Ecto neural progenitor cell (in vitro differentiated cells): ENCODE data around the gene IQGAP2.
"Not testable (repeated sequence)": the region's sequence is repeated elsewhere in the genome, so short reads cannot be mapped to it uniquely, and the experiment has no call there.

Experiments
- DNase-seq: peaks from one replicate; pipeline ENCODE4 v3.0.0-alpha.2; 2018; ENCODE audit warnings: low spot score

The IQGAP2 gene

DNA sequence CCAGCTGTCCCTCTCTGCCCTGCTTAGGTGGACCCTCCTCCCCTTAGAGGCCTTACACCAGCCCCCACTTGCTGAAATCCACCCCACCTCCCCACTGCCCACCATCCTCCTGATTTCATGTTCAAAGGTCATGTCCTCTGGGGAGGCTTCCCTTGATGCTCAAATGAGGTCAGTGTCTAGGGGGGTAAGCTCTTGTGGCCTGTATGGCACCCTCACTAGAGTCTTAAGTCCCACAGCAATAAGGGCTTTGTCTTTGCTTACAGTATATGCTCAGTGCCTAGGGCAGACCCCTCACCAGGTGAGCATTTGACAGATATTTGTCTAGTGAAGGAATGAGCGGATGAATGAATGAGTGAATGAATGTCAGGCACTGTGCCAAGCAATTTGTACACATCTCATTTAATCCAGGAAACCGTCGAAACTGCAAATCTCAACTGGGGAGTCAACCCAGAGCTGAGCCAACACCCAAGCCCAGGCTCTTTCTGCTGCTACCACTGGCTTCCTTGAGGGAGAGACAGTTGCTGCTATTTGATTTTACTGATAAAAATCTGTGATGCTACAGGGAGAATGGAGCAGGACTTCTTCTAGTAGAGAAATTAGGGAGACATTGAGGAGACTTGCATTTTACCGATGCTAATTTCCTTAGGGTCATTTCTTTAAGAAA, 101.9 kb downstream of the IQGAP2 start:
- no peak for DNase-seq

DNA sequence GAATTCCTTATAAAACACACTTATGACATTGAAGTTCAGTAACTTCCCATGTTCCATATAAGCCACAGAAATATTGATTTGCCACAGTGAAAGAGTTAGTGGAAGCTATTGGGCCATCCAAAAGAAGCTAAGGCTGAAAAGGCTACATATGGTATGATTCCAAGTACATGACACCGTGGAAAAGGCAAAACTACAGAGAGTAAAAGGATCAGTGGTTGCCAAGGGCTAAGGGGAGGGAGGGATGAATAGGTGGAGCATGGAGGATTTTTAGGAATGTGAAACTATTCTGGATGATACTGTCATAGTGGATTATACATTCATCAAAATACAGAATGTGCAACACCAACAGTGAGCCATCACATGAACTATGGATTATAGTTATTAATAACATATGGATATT, 110.4 kb downstream of the IQGAP2 start:
- DNase-seq: no peak

DNA sequence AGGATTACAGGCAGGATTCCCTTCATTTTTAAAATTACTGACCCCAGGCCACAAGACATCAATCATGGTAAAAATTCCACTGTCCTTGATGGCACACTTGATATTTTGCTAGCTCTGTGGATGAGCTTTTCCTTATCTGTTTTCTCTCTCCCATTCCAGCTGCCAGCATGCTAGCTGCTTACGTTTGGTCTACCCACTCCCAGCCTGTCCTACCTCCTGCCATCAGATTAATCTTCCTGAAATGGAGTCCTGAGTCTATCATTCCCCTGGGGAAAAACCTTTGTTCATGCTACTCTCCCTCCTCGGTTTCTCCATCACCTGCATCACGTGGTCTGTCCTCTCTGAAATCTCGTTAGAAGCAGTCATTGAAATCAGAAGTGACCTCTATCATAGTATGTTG, 111.2 kb downstream of the IQGAP2 start:
- DNase-seq: no peak

DNA sequence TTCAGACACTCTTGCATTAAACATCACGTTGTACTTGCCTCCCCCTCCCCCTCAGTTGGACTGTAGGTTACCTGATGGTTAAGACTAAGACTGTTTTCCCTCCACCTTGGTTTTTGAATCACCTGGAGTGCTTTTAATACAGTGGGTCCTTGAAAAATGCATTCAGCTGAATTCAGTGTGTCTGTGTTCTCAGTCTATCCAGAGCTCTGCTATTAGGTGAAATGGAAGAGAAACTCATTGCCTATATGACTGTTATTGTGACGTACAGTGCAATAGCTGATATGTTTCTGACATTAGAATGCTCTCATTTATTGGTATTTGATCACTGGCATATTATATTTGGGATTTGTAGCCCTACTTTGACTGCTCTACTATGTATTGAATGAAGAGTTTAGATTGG, 111.6 kb downstream of the IQGAP2 start:
- DNase-seq: no peak

DNA sequence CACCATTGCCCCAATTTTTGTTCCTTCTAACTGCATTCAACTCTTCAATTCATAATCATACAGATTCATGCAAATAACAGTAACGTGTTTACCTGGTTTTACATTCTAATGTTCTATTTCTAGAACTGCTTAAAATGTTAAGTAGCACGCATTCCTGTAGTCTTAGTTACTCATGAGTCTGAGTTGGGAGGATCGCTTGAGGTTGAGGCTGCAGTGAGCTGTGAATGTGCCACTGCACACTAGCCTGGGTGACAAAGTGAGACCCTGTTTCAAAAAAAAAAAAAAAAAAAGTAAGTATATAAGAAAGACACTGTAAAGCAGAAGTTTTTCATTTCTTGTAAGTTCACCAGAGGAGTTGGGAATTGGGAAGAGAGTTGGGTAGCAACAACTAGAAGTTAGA, 114.2 kb downstream of the IQGAP2 start:
- no peak for DNase-seq

DNA sequence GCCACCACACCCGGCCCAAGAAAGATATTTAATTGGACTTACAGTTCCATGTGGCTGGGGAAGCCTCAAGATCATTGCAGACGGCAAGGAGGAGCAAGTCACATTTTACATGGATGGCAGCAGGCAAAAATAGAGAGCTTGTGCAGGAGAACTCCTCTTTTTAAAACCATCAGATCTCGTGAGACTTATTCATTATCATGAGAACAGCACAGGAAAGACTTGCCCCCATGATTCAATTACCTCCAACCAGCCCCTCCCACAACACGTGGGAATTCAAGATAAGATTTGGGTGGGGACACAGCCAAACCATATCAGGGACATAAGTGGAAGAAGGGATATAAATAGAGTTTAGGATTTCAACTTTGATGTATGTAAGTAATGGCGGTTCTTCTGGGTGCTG, 115.2 kb downstream of the IQGAP2 start:
- not testable (repeated sequence) for DNase-seq

DNA sequence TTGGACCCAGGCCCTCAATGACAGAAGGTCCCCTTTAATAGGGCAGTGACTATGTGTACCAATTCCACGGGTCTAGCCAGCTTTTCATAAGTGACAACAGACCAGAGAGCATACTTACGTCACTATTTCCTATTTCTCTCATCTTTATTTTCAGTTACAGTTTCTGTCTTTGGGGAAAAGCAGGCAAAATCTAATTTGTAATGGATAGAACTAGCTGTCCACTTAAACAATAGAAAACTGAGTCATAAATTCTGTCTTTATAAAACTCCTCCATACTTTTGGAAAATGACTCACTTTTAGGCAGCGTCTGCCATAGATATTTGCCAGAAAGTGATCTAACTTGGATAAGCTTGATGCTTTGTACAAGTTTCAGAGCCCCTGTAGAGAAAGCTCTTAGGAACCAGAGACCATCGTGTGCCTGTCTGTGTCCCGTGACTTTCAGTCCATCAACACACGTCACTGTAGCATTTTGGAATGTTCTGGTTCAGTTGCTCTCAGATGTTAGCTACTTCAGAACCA, 118.2 kb downstream of the IQGAP2 start:
- DNase-seq: no peak

DNA sequence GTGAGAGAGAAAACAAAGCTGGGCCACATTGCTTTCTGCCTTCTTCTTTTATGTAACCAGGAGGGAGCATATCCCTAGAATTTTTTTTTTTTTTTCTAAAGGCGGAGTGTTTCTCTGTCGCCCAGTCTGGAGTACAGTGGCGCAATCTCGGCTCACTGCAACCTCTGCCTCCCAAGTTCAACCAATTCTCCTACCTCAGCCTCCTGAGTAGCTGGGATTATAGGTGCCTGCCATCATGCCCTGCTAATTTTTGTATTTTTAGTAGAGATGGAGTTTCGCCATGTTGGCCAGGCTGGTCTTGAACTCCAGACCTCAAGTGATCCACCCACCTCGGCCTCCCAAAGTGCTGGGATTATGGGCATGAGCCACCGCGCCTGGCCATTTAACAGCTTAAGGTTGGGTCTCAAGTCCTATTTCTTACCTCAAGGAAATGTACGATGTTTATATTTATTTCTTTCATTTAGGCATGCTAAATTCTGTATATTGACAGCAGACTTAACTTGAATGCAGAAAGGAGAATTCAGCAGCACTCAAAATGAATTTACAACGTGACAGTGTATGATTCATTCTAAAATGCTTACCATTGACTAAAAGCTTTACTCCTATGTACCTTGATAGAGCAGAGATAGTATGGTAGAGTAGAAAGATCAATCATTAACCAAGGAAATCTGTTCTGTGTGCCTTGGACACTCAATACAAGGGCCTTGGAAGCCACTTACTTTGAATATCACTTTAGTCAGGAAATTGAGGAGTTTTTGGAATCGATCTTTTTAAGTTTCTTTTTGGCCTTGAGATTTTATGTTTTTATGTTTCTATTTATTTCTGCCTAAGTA, 119.2 kb downstream of the IQGAP2 start:
- DNase-seq: no peak

DNA sequence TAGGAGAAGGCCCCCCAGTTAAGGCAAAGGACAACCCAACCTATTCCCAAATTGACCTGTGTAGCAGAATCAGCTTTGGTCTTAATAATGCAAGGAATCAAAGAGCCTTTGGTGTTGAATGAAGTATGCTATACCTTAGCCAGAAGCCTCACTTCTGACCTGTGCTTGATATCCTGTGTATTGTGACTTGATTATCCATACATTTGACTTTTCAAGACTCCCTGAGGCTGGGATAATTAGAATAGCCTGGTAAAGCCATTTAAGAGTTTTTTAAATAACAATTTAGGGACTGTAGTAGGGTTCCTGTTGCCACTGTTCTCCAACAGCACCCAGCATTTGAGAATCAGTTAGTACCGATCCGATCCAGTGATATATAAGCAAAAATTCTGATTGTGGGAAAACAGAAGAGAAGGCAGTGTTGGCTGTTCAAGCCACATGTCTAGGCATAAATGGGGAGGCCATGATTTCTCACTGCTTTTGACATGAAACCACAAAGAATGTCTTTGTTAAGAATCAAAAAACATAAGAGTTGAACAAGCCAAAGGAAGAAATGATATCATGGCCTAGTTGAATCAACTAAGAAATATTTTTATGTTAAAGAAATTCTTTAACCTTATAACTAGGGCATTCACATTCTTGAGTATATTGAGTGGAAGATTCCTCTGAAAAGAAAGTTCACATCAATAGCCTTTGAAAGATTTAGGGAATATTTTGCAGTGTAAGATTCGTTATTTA, 121.2 kb downstream of the IQGAP2 start:
- DNase-seq: no peak

DNA sequence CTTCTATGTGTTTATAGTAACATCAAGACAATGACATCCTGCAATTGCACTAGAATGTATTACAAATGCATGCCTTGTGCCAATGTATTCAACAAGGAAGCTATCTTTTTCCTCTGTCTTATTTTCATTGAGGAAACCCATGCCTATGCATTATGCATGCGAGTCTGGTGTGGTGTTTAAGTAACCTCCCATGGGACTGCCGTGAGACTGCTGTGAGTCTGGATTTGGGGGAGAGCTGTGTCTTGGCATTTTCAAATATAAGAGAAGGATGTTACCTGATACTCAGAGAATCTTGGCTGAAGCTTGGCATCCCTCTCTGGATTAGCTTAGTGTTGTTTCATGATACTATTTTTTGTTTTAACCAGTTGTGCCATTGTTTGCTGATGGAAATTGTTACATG, 121.8 kb downstream of the IQGAP2 start:
- DNase-seq: no peak

DNA sequence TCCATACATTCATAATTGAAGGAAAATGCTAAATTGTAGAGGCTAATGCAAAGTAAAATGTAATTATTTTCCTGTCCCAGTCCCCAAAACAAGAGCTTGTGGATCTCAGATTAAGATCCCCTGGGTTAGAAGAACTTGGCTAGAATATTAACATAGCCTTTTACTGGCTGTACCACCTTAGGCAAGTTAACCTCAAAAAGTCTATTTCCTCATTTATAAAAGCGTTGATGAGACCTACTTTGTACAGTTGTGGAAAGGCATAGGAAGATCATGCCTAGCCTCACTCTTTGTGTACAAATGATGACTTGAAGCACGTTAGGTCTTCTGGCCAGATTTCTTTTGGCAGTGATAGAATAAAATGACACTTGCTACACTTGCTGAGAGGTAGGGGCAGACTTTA, 122.9 kb downstream of the IQGAP2 start:
- no peak for DNase-seq

DNA sequence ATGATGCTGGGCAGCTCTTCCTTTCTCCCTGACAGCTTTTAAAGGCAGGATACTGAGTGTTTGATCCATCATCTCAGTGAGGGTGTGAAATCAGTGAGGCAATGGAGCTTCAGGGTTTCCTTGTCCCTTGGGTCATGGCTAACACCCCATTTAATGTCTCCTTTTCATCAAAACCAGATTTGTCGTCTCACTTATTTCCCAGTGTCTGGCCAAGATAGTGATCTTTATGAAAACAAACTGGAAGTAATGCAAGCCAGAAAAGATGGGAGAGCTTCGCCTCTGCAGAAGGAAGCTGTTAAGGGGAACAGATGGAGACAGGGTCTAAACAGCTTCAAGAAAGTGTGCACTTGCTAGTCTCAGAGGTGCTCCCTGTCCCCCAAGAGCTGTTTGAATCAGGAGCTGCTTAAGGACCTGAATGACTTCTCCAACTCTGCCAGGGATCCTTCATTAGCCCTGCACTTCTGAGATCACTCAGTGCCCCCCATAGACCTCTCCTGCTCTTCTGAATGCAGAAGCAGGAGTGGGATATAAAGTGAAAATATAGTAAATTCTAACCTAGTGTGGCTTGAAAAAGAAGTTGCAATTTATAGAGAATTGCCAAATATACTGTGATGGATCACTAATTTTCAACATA, 124.0 kb downstream of the IQGAP2 start:
- DNase-seq: no peak

DNA sequence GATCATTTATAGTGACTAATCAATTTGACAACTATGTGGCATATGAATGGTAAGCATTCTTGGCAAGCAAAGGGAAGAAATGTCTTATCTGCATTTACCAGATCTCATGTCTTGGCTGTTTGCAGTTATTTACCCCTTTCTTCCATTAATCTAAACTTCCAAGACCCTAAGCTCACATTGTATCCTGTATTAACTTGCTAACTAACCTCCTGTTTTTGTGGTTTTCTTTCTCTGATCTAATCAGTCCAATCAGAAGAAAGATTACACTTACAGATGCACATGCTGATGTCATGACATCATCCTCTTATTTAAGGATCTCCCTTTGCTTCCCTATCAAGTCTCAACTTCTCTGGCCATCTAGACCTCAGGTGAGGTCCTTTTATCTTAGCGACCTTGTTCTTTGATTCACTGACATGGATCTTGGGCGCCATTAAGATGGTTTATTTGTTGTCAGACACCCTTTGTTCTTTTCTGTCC, 124.6 kb downstream of the IQGAP2 start:
- no peak for DNase-seq

DNA sequence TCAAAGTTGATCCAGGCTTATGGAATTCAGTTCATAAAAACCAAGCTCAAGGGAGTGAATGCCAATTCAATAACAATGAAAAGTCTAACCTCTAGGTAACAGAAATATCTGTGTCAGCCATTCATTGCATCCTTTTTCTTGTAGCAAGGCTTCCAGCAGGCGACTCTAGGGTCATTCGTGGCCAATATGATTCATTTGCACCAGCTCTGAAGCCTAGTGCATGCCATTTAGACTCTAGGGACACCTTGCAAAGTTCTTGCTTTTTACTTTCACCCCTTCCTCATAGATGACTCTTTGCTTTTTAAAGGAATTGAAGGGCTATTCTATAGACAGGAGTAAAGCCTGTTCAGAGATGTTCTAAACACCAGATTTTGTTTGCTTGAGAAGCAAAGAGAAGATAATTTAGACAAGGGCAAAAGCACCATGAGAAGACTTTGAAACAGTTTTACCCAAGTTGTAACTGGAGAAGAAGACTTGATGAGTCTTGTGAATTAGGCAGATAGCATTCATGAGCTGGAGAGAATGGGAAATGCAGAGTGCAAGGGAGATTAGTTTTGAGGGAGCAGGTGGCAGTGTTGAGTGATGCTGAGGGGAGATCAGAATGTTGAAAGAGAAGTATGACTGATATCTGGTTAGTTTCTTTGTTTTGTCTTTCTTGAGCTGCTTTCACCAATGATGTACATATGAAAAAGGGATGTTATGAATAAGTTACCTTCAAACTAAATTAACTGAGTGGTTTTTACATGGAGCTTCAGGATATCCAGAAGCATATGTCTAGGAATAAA, 125.7 kb downstream of the IQGAP2 start:
- DNase-seq: no peak

DNA sequence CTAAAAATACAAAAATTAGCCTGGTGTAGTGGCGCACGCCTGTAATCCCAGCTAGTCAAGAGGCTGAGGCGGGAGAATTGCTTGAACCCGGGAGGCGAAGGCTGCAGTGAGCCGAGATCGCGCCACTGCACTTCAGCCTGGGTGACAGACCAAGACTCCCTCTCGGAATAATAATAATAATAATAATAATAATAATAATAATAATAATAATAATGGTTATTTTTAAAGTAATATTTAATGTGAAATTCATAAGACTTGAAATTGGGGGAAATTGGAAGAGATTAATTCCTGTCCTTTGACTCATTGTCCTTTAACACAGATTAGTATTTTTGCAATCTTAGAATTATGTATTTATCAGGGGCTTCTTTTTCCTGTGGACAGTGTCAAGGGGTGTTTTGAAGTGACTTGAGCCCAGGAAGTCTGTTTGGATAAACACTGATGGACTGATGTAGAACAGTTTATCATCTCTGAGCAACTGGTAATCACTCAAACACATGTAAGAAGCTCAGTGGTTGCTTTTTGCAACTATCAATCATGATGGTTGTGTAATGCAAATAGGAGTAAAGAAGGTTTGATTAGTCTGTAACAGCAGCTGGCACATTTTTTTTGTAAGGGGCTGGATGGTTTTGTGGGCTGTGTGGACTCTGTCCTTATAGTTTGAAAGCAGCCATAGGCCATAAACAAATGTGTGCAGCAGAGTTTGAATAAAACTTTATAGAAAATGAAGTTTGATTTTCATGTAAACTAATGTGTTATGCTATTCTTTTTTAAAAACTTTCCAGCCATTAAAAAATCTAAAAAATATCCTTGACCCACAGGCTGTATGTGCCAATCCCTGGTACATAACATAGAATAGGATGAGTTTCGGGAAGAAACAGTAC, 126.6 kb downstream of the IQGAP2 start:
- DNase-seq: no peak

DNA sequence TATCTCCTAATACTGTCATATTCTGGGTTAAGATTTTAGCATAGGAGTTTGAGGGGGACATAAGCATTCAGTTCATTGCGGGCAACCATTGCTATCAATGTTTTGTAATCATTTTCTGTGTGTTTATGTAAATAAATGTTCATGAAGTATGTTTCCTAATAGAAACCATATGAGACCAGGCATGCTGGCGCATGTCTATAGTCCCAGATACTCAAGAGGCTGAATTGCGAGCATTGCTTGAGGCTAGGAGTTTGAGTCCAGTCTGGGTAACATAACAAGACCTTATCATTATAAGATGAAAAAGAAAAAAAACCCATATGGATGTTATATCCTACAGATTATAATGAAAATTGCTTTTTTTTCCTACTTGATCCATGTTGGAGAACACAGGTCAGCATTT, 129.0 kb downstream of the IQGAP2 start:
- no peak for DNase-seq

DNA sequence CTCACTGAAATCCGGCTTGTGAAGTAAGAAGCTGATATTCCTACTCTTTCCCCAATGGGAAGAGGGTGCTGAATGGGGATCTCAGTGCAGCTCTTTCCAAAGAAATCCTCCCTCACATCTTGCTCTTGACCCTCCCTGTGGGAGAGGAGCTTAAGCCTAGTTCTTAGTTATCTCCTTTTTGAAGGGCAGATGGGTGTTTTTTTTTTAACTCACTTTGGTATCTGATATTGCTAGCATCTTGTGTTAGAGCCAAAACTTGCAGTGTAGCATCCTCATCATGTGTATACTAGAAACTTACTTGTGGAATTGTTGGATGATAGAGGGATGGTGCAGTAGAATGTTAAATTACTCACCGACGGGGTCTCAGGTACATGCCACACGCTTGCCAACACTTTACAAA, 129.9 kb downstream of the IQGAP2 start:
- no peak for DNase-seq

DNA sequence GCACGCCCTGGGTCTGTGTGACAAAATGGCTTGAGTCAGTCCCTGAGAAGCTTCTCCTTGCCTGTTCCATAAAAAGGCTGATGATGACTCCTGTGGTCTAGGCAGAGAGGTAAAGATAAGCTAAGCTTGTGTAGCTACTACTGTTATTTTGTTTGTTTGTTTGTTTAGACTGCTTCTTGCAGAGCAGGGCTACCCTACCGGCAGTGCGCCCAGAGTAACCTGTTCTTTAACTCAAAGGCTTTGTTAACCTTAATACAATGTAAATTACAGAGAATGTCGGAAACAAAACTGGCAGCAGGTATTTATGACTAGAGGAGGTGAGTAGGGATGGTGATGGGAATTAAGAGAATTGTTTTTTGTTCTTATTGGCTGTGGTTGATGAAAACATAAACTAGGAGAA, 132.5 kb downstream of the IQGAP2 start:
- DNase-seq: no peak

DNA sequence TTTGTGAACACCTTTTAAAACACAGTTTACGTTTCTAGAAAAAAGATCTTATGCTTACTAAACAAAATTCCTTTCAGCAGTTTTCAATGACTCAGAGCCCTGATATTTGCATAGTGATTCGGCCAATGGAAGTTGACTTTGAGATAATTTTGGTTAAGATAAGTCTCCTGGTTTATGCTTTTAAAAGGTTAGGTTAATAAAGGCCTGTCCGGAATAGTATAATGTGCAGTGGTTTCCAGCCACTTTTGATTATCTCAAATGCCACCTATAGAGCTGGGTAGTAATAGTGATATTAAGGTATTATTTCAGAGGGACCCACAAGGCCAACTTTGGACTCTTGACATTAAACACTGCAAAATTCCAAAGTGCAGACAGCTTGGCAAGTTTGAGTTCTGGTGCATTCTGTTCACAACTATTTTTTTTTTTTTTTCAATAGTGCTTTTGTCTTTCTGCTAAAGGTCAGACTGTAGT, 134.0 kb downstream of the IQGAP2 start:
- no peak for DNase-seq

DNA sequence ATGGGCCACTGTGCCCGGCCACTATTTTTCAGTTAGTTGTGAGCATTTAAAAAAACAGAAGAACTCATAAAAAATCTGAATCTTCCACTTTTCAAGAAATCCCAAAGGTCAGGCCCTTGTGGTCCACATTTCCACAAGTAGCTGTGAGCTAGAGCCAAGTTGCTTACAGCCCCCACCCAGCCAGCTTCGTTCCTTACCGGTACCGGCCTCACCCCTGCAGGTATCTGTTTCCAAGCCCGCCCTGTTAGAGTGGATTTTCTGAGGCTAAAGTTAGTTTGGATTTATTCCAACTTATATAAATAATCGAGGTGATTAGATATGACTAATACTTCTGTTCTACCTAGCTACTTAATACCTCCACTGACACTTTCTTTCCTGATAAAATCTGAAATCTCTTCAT, 139.2 kb downstream of the IQGAP2 start:
- no peak for DNase-seq
